Measurements from ENCODE around the gene FMNL2.

Gene FMNL2

GRCh38 chr2:152600697-152601096, 265.7 kb downstream of the FMNL2 start:
- Histone ChIP-seq H3K4me3 (ENCODE audit: low read depth, low read length, poor library complexity, severe bottlenecking) (no peak overlapping the region), H3K9ac (ENCODE audit: low read length) (no peak overlapping the region), H2AFZ (ENCODE audit: low read length) (no peak overlapping the region), H3K4me1 (ENCODE audit: insufficient read depth, low read length, severe bottlenecking) (no peaks in the 10 kb centered on the region), H3F3A (ENCODE audit: insufficient read depth, low read length) (no peaks in the 10 kb centered on the region), H3K79me2 (ENCODE audit: insufficient read depth, low read length) (no peaks in the 10 kb centered on the region), H3K4me2 (ENCODE audit: low read length) (no peak overlapping the region), H3K9me3 (ENCODE audit: low read length) (no peaks in the 10 kb centered on the region), H3K27me3 (ENCODE audit: insufficient read depth, low read length) (no peaks in the 10 kb centered on the region), H3K27ac (ENCODE audit: low read depth, low read length, poor library complexity, severe bottlenecking) (no peak overlapping the region), H3K36me3 (ENCODE audit: insufficient read depth, low read length) (no peaks in the 10 kb centered on the region), H3K9me2 (ENCODE audit: low read depth, low read length) (no peaks in the 10 kb centered on the region), H4K20me1 (ENCODE audit: insufficient read depth, low read length) (no peaks in the 10 kb centered on the region)
- no peak for TF ChIP-seq EZH2 (IDR thresholded peaks at IDR 0.05; ENCODE audit: borderline replicate concordance, low read length)
- no peak for TF ChIP-seq CTCF (IDR thresholded peaks at IDR 0.05; ENCODE audit: low read length)

GRCh38 chr2:152602750-152603149, 267.8 kb downstream of the FMNL2 start:
- no peak for TF ChIP-seq CTCF (IDR thresholded peaks at IDR 0.05; ENCODE audit: low read length)
- no peak for TF ChIP-seq EZH2 (IDR thresholded peaks at IDR 0.05; ENCODE audit: borderline replicate concordance, low read length)
- H3K4me2 ChIP-seq (ENCODE audit: low read length) = no peak overlapping the region

GRCh38 chr2:152603166-152603565, 268.2 kb downstream of the FMNL2 start:
- Histone ChIP-seq H3K27ac (ENCODE audit: low read depth, low read length, poor library complexity, severe bottlenecking) (no peak overlapping the region), H3K9me2 (ENCODE audit: low read depth, low read length) (no peaks in the 10 kb centered on the region), H3K4me3 (ENCODE audit: low read depth, low read length, poor library complexity, severe bottlenecking) (no peak overlapping the region), H2AFZ (ENCODE audit: low read length) (no peak overlapping the region), H3K27me3 (ENCODE audit: insufficient read depth, low read length) (no peaks in the 10 kb centered on the region), H3K4me2 (ENCODE audit: low read length) (no peak overlapping the region), H3K79me2 (ENCODE audit: insufficient read depth, low read length) (no peaks in the 10 kb centered on the region), H3K36me3 (ENCODE audit: insufficient read depth, low read length) (no peaks in the 10 kb centered on the region), H3K9me3 (ENCODE audit: low read length) (no peaks in the 10 kb centered on the region), H3K4me1 (ENCODE audit: insufficient read depth, low read length, severe bottlenecking) (no peaks in the 10 kb centered on the region), H3F3A (ENCODE audit: insufficient read depth, low read length) (no peaks in the 10 kb centered on the region), H3K9ac (ENCODE audit: low read length) (no peak overlapping the region), H4K20me1 (ENCODE audit: insufficient read depth, low read length) (no peaks in the 10 kb centered on the region)
- TF ChIP-seq CTCF (IDR thresholded peaks at IDR 0.05; ENCODE audit: low read length) (no peak), EZH2 (IDR thresholded peaks at IDR 0.05; ENCODE audit: borderline replicate concordance, low read length) (no peak)

More at GRCh38 chr2:152602750-152603149, 267.8 kb downstream of the FMNL2 start:
- Histone ChIP-seq H3K9ac (ENCODE audit: low read length) (no peak overlapping the region), H3F3A (ENCODE audit: insufficient read depth, low read length) (no peaks in the 10 kb centered on the region), H3K4me3 (ENCODE audit: low read depth, low read length, poor library complexity, severe bottlenecking) (no peak overlapping the region), H3K4me1 (ENCODE audit: insufficient read depth, low read length, severe bottlenecking) (no peaks in the 10 kb centered on the region), H3K9me3 (ENCODE audit: low read length) (no peaks in the 10 kb centered on the region), H3K9me2 (ENCODE audit: low read depth, low read length) (no peaks in the 10 kb centered on the region), H4K20me1 (ENCODE audit: insufficient read depth, low read length) (no peaks in the 10 kb centered on the region), H3K36me3 (ENCODE audit: insufficient read depth, low read length) (no peaks in the 10 kb centered on the region), H3K79me2 (ENCODE audit: insufficient read depth, low read length) (no peaks in the 10 kb centered on the region), H3K27ac (ENCODE audit: low read depth, low read length, poor library complexity, severe bottlenecking) (no peak overlapping the region), H3K27me3 (ENCODE audit: insufficient read depth, low read length) (no peaks in the 10 kb centered on the region), H2AFZ (ENCODE audit: low read length) (no peak overlapping the region)
